Stomach (tissue), 9 donors: ENCODE results near the gene INAVA. TPM values are rescaled to one million over a fixed set of nuclear protein-coding genes. Genes with fewer than 3 reads are reported as not detected.

Experiments
- DNase-seq, 2 donors: peaks; one replicate each; pipeline versions ENCODE4 v3.0.0 to v3.0.0-alpha.2; 2013 to 2019
- H3K27ac ChIP-seq, 5 donors: fragments of 200-600 bp in 4 of 5; sonication (generic) in 4 of 5; one replicate each; pipeline ENCODE4 v1.5.1; 2013 to 2019; ENCODE audit warnings: mild to moderate bottlenecking in 1 of 5, moderate library complexity in 1 of 5
- H3K27me3 ChIP-seq, 3 donors: fragments of 200-600 bp; sonication (generic); one replicate each; pipeline ENCODE4 v1.5.1; 2017 to 2019; ENCODE audit warnings: mixed run types in 1 of 3
- H3K36me3 ChIP-seq, 4 donors: fragments of 200-600 bp; sonication (generic); 1 replicate in 3 of 4; 2 replicates in 1 of 4; pipeline ENCODE4 v1.5.1; 2016 to 2019
- H3K4me1 ChIP-seq, 4 donors: fragments of 200-600 bp; sonication (generic); one replicate each; pipeline ENCODE4 v1.5.1; 2016 to 2019
- H3K4me3 ChIP-seq, 4 donors: fragments of 200-600 bp; sonication (generic) in 3 of 4; one replicate each; pipeline ENCODE4 v1.5.1; 2016 to 2019; ENCODE audit warnings: mild to moderate bottlenecking in 1 of 4
- H3K9me3 ChIP-seq, 4 donors: fragments of 200-600 bp; sonication (generic); one replicate each; pipeline ENCODE4 v1.5.1; 2016 to 2019
- CTCF ChIP-seq, 7 experiments: fragments of 450-650 bp in 4 of 7; fragments of 200-600 bp in 3 of 7; sonication (generic) in 3 of 7; IDR thresholded peaks; one replicate each; pipeline ENCODE4 v1.5.1; 2016 to 2019; ENCODE audit warnings: antibody characterized with exemption in 7 of 7, control low read depth in 2 of 7, mild to moderate bottlenecking in 1 of 7
- EP300 ChIP-seq: sonication (generic); formaldehyde crosslinking; IDR thresholded peaks from one replicate; pipeline ENCODE4 v1.6.1; 2017; ENCODE audit warnings: antibody characterized with exemption
- POLR2A ChIP-seq, 4 donors: fragments of 450-650 bp; IDR thresholded peaks; one replicate each; pipeline ENCODE4 v1.6.1; 2016; ENCODE audit warnings: antibody characterized with exemption in 4 of 4, control low read depth in 2 of 4, mild to moderate bottlenecking in 1 of 4, moderate library complexity in 1 of 4
- POLR2AphosphoS5 ChIP-seq, 3 donors: sonication (generic); formaldehyde crosslinking; IDR thresholded peaks; one replicate each; pipeline ENCODE4 v1.6.1; 2016; ENCODE audit warnings: antibody characterized with exemption in 3 of 3
- WGBS, 5 donors: extraction: QIAGEN DNeasy Blood & Tissue Kit in 3 of 5; methylation state at CpG; one replicate each; pipeline versions ENCODE4 v1.1.5 to v1.1.7; 2013 to 2018; 5-methylcytosine and 5-hydroxymethylcytosine counted together
- intact Hi-C: fragments of 100-400 bp; cut with DNase I; formaldehyde crosslinking; loops from one replicate; pipeline ENCODE4 v1.15.1; 2023; ENCODE audit warnings: low total_unique reads
- polyA plus RNA-seq, 3 donors: library from polyadenylated mRNA; stranded (reverse); fragments of 200-250 nt; gene quantifications; one replicate each; pipeline ENCODE4 v1.2.3, GENCODE V29; 2013
- total RNA-seq, 5 donors: library from RNA; depleted of rRNA; stranded (reverse); fragments of >200 nt; gene quantifications; one replicate each; pipeline versions ENCODE4 v1.1.0 to v1.2.3, GENCODE V29; 2014 to 2016
- donor health status: healthy with polysubstance abuse.
- donor health status: Bipolar disorder and iron deficiency.
- donor health status: healthy.

The INAVA gene
- total and polyA plus RNA-seq, 8 donors: 11.3 to 184 (median 71.4) TPM

DNA sequence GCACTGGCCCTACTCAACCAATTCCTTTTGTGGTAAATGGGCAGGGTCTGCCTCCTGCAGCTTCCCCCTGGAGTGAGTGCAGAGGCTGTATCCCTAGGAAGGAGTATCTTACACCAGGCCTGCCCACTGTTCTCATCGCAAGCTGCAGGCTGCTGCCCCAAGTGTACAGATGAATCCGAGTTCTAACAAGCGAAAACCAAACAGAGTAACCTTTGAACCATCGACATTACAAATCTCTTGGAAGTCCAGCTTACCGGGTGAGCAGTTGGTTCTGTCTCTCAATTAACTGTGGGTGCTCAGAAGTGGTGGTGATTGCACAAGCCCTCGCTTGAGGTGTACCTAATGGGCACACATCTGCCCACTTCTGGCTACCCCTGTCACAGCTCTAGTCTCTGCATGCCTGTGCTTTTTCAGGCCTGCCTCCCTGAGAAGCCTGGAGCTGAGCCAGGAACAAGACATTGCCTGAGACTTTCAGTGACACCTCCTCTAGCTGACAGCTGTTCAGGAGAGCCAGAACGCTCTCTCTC, 22.7 kb downstream of the INAVA start:
- peaks cover 0 to 8% (median 0%) of the 10 kb centered on the region in 3 donors for H3K27me3 ChIP-seq
- TF ChIP-seq EP300 (no peak), CTCF (IDR thresholded peaks at IDR 0.05) (no peak), POLR2A (IDR thresholded peaks at IDR 0.05) (no peak), POLR2AphosphoS5 (IDR thresholded peaks at IDR 0.05) (no peak)
- H3K9me3 ChIP-seq: no peaks in the 10 kb centered on the region
- no peak overlapping the region for H3K27ac ChIP-seq
- H3K4me3 ChIP-seq: no peak overlapping the region
- peak in 1 of 2 donors; percentile 46 for DNase-seq
- WGBS, 5 donors: 60 to 84% (median 63%) methylated on average over 7 of the region's 7 CpGs
- no peaks in the 10 kb centered on the region for H3K4me1 ChIP-seq
- H3K36me3 ChIP-seq: peaks cover 0 to 11% (median 4%) of the 10 kb centered on the region in 4 donors
- intact Hi-C loops: no loop called here

DNA sequence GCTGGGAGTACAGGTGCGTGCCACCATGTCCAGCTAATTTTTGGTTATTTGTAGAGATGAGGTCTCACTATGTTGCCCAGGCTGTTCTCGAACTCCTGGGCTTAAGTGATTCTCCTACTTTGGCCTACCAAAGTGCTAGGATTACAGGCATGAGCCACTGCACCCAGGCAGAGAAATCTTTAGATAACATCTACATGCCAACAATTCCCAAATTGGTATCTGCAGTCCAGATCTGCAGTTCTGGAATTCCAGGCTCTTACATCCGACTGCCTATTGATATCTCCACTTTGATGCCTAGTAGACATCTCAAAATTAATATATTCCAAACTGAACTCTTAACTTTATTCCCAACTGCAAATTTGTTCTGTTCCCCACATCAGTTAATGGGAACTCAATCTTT, 23.3 kb downstream of the INAVA start:
- H3K4me1 ChIP-seq: no peaks in the 10 kb centered on the region
- TF ChIP-seq EP300: no peak
- TF ChIP-seq CTCF (IDR thresholded peaks at IDR 0.05): no peak
- no peak for TF ChIP-seq POLR2AphosphoS5 (IDR thresholded peaks at IDR 0.05)
- TF ChIP-seq POLR2A (IDR thresholded peaks at IDR 0.05): no peak
- H3K9me3 ChIP-seq: no peaks in the 10 kb centered on the region
- peaks cover 0 to 8% (median 0%) of the 10 kb centered on the region in 3 donors for H3K27me3 ChIP-seq
- no peak overlapping the region for H3K4me3 ChIP-seq
- no peak overlapping the region for H3K27ac ChIP-seq
- peaks cover 0 to 4% (median 2%) of the 10 kb centered on the region in 4 donors for H3K36me3 ChIP-seq
- intact Hi-C loops: no loop called here
- WGBS, 5 donors: 92 to 98% (median 94%) methylated on average over 3 of the region's 3 CpGs
- no peak for DNase-seq

- no peak for TF ChIP-seq EP300
- no peak for TF ChIP-seq CTCF (IDR thresholded peaks at IDR 0.05)
- no peak for TF ChIP-seq POLR2AphosphoS5 (IDR thresholded peaks at IDR 0.05)
- no peak for TF ChIP-seq POLR2A (IDR thresholded peaks at IDR 0.05)
- Histone ChIP-seq H3K9me3 (no peaks in the 10 kb centered on the region), H3K4me1 (no peaks in the 10 kb centered on the region), H3K27ac (no peak overlapping the region), H3K36me3 (no peaks in the 10 kb centered on the region), H3K27me3 (peaks cover 0 to 8% (median 0%) of the 10 kb centered on the region in 3 donors), H3K4me3 (no peak overlapping the region)
- intact Hi-C loops: no loop called here
- WGBS, 5 donors: 83 to 94% (median 90%) methylated on average over 2 of the region's 2 CpGs
- no peak for DNase-seq
Measured at GRCh38 chr1:200919386-200919785, 24.7 kb downstream of the INAVA start.

GRCh38 chr1:200921571-200922110, 26.9 kb downstream of the INAVA start:
- Histone ChIP-seq H3K4me3 (no peak overlapping the region), H3K27me3 (no peaks in the 10 kb centered on the region), H3K9me3 (no peaks in the 10 kb centered on the region), H3K36me3 (no peaks in the 10 kb centered on the region), H3K4me1 (no peaks in the 10 kb centered on the region), H3K27ac (no peak overlapping the region)
- WGBS, 5 donors: 80 to 87% (median 84%) methylated on average over 9 of the region's 9 CpGs
- no peak for DNase-seq
- TF ChIP-seq POLR2A (IDR thresholded peaks at IDR 0.05): no peak
- TF ChIP-seq POLR2AphosphoS5 (IDR thresholded peaks at IDR 0.05): no peak
- no peak for TF ChIP-seq CTCF (IDR thresholded peaks at IDR 0.05)
- TF ChIP-seq EP300: no peak
- intact Hi-C loops: no loop called here
